Measurements from ENCODE around the gene SLC9A9.

SLC9A9 gene

GRCh38 chr3:143244516-143245063, 603.7 kb downstream of the SLC9A9 start:
- no peak for DNase-seq (ENCODE audit: low read depth)

- DNase-seq (ENCODE audit: low read depth): no peak
These were observed 604.6 kb downstream of the SLC9A9 start for GRCh38 chr3:143243686-143244085.

GRCh38 chr3:143242691-143243090, 605.6 kb downstream of the SLC9A9 start:
- DNase-seq (ENCODE audit: low read depth): no peak

GRCh38 chr3:143242101-143242500, 606.2 kb downstream of the SLC9A9 start:
- no peak for DNase-seq (ENCODE audit: low read depth)

GRCh38 chr3:143241481-143241951, 606.8 kb downstream of the SLC9A9 start:
- no peak for DNase-seq (ENCODE audit: low read depth)

- DNase-seq (ENCODE audit: low read depth): no peak
These were observed 607.4 kb downstream of the SLC9A9 start for GRCh38 chr3:143240886-143241285.

- no peak for DNase-seq (ENCODE audit: low read depth)
These were observed 609.2 kb downstream of the SLC9A9 start for GRCh38 chr3:143239031-143239430.

GRCh38 chr3:143237077-143237627, 611.1 kb downstream of the SLC9A9 start:
- no peak for DNase-seq (ENCODE audit: low read depth)

GRCh38 chr3:143236226-143236964, 611.9 kb downstream of the SLC9A9 start:
- no peak for DNase-seq (ENCODE audit: low read depth)

- DNase-seq (ENCODE audit: low read depth): no peak
These were observed 612.6 kb downstream of the SLC9A9 start for GRCh38 chr3:143235614-143236204.

GRCh38 chr3:143234526-143234925, 613.7 kb downstream of the SLC9A9 start:
- no peak for DNase-seq (ENCODE audit: low read depth)

GRCh38 chr3:143232981-143233380, 615.3 kb downstream of the SLC9A9 start:
- no peak for DNase-seq (ENCODE audit: low read depth)

GRCh38 chr3:143228405-143228804, 619.9 kb downstream of the SLC9A9 start:
- no peak for DNase-seq (ENCODE audit: low read depth)

- no peak for DNase-seq (ENCODE audit: low read depth)
These were observed 621.5 kb downstream of the SLC9A9 start for GRCh38 chr3:143226678-143227291.

GRCh38 chr3:143224716-143225115, 623.6 kb downstream of the SLC9A9 start:
- DNase-seq (ENCODE audit: low read depth): no peak

GRCh38 chr3:143222981-143223380, 625.3 kb downstream of the SLC9A9 start:
- no peak for DNase-seq (ENCODE audit: low read depth)

GRCh38 chr3:143222505-143222904, 625.8 kb downstream of the SLC9A9 start:
- no peak for DNase-seq (ENCODE audit: low read depth)

- no peak for DNase-seq (ENCODE audit: low read depth)
These were observed 626.8 kb downstream of the SLC9A9 start for GRCh38 chr3:143221446-143221845.

- DNase-seq (ENCODE audit: low read depth): no peak
These were observed 627.5 kb downstream of the SLC9A9 start for GRCh38 chr3:143220741-143221140.

GRCh38 chr3:143218166-143218835, 630.0 kb downstream of the SLC9A9 start:
- no peak for DNase-seq (ENCODE audit: low read depth)

GRCh38 chr3:143217283-143217682, 631.0 kb downstream of the SLC9A9 start:
- DNase-seq (ENCODE audit: low read depth): no peak

GRCh38 chr3:143216709-143217182, 631.5 kb downstream of the SLC9A9 start:
- DNase-seq (ENCODE audit: low read depth): no peak

Measured in CMK (cell line).